ENCODE data around the gene DNAJC5G.
"Not testable (repeated sequence)": the region's sequence is repeated elsewhere in the genome, so short reads cannot be mapped to it uniquely, and the experiment has no call there.

Gene DNAJC5G

DNA sequence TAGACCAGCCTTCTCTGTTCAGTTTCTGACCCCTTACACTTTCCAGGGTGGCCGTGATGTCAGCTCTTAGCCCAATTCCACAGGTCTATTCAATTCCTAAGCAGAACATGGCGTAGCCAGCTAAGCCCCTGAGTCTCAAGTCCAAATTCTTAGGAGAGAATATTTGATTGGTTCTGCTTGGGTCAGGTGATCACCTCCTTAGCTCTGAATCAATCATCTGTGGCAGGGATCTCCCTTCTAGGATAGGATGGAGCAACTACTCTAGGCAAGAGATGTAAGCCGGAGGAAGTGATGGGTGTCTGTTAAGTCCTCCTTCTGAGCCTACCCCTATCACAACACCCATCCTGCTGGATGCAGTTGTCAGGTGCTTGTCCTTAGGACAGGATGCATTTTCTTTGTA is 22.0 kb downstream of the DNAJC5G start (continued):
- TF ChIP-seq, protein P1, sequence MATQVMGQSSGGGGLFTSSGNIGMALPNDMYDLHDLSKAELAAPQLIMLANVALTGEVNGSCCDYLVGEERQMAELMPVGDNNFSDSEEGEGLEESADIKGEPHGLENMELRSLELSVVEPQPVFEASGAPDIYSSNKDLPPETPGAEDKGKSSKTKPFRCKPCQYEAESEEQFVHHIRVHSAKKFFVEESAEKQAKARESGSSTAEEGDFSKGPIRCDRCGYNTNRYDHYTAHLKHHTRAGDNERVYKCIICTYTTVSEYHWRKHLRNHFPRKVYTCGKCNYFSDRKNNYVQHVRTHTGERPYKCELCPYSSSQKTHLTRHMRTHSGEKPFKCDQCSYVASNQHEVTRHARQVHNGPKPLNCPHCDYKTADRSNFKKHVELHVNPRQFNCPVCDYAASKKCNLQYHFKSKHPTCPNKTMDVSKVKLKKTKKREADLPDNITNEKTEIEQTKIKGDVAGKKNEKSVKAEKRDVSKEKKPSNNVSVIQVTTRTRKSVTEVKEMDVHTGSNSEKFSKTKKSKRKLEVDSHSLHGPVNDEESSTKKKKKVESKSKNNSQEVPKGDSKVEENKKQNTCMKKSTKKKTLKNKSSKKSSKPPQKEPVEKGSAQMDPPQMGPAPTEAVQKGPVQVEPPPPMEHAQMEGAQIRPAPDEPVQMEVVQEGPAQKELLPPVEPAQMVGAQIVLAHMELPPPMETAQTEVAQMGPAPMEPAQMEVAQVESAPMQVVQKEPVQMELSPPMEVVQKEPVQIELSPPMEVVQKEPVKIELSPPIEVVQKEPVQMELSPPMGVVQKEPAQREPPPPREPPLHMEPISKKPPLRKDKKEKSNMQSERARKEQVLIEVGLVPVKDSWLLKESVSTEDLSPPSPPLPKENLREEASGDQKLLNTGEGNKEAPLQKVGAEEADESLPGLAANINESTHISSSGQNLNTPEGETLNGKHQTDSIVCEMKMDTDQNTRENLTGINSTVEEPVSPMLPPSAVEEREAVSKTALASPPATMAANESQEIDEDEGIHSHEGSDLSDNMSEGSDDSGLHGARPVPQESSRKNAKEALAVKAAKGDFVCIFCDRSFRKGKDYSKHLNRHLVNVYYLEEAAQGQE (tag by site-specific recombination; IDR thresholded peaks at IDR 0.05) = no peak
- TF ChIP-seq, protein P2, sequence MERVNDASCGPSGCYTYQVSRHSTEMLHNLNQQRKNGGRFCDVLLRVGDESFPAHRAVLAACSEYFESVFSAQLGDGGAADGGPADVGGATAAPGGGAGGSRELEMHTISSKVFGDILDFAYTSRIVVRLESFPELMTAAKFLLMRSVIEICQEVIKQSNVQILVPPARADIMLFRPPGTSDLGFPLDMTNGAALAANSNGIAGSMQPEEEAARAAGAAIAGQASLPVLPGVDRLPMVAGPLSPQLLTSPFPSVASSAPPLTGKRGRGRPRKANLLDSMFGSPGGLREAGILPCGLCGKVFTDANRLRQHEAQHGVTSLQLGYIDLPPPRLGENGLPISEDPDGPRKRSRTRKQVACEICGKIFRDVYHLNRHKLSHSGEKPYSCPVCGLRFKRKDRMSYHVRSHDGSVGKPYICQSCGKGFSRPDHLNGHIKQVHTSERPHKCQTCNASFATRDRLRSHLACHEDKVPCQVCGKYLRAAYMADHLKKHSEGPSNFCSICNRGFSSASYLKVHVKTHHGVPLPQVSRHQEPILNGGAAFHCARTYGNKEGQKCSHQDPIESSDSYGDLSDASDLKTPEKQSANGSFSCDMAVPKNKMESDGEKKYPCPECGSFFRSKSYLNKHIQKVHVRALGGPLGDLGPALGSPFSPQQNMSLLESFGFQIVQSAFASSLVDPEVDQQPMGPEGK (tag by site-specific recombination; IDR thresholded peaks at IDR 0.05) = no peak
- TF ChIP-seq ZNF138 (tag by site-specific recombination; IDR thresholded peaks at IDR 0.05; ENCODE audit: borderline replicate concordance) = no peak
- TF ChIP-seq, protein P3, sequence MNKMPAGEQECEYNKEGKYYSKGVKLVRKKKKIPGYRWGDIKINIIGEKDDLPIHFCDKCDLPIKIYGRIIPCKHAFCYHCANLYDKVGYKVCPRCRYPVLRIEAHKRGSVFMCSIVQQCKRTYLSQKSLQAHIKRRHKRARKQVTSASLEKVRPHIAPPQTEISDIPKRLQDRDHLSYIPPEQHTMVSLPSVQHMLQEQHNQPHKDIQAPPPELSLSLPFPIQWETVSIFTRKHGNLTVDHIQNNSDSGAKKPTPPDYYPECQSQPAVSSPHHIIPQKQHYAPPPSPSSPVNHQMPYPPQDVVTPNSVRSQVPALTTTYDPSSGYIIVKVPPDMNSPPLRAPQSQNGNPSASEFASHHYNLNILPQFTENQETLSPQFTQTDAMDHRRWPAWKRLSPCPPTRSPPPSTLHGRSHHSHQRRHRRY (tag by site-specific recombination; IDR thresholded peaks at IDR 0.05) = no peak
- no peak for TF ChIP-seq ZNF664 (tag by site-specific recombination; IDR thresholded peaks at IDR 0.05)
- TF ChIP-seq ZNF560 (tag by site-specific recombination; IDR thresholded peaks at IDR 0.05; ENCODE audit: borderline replicate concordance) = no peak

DNA sequence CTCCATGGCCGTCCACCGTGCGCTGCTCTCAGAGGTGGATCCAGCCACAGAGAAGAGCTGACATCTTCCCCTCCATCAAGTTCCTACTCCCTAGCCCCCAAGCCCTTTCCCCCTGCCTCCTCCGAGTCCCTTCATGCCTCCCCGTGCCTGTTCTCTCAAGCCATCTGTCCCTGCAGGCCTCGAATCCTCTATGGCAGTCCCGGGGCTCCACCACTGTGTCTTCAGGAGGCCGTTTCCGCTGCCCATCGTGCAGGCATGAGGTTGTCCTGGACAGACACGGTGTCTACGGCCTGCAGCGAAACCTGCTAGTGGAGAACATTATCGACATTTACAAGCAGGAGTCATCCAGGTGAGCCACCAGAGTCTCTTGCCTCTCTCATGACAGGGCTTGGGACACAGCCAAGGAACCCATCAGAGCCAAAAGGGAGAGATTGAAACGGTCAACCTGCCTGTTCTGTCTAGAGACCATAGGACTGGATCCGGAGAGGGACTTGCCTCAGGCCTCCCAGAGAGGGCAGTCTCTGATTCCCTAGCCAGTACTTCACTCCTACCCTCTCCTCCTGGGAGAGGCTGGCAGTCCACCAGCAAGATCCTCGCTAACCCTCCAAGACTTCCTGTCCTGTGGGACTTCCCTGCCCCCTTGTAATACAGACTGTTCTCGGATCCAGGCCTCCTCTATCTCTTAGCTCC is 23.3 kb downstream of the DNAJC5G start:
- TF ChIP-seq, protein P4, sequence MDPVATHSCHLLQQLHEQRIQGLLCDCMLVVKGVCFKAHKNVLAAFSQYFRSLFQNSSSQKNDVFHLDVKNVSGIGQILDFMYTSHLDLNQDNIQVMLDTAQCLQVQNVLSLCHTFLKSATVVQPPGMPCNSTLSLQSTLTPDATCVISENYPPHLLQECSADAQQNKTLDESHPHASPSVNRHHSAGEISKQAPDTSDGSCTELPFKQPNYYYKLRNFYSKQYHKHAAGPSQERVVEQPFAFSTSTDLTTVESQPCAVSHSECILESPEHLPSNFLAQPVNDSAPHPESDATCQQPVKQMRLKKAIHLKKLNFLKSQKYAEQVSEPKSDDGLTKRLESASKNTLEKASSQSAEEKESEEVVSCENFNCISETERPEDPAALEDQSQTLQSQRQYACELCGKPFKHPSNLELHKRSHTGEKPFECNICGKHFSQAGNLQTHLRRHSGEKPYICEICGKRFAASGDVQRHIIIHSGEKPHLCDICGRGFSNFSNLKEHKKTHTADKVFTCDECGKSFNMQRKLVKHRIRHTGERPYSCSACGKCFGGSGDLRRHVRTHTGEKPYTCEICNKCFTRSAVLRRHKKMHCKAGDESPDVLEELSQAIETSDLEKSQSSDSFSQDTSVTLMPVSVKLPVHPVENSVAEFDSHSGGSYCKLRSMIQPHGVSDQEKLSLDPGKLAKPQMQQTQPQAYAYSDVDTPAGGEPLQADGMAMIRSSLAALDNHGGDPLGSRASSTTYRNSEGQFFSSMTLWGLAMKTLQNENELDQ (tag by site-specific recombination; IDR thresholded peaks at IDR 0.05; ENCODE audit: low read depth) = no peak
- TF ChIP-seq ZNF549 (tag by site-specific recombination; IDR thresholded peaks at IDR 0.05) = no peak
- Histone ChIP-seq H3K4me3 (ENCODE audit: low read depth, low read length) (no peak overlapping the region), H3K9me3 (ENCODE audit: control insufficient read depth, insufficient read depth, low read depth, low read length) (no peaks in the 10 kb centered on the region), H3K4me1 (ENCODE audit: control insufficient read depth, insufficient read depth, low read length) (peaks cover 2% of the 10 kb centered on the region; the same call in 1 of the 2 replicates), H3K36me3 (ENCODE audit: control insufficient read depth in 2 of 2, insufficient read depth in 1 of 2, low read length in 2 of 2) (no peaks in the 10 kb centered on the region), H3K27ac (ENCODE audit: extremely low read depth, low read depth, low read length) (no peak overlapping the region)
- ChIA-PET CTCF (interaction anchor here (1.4 to 17.4 kb wide), 2 partner anchors 16 to 33 kb away, joined by 5 to 211 read pairs; partner anchors contain the start of gene TRIM54), POLR2A (no interaction called here)

DNA sequence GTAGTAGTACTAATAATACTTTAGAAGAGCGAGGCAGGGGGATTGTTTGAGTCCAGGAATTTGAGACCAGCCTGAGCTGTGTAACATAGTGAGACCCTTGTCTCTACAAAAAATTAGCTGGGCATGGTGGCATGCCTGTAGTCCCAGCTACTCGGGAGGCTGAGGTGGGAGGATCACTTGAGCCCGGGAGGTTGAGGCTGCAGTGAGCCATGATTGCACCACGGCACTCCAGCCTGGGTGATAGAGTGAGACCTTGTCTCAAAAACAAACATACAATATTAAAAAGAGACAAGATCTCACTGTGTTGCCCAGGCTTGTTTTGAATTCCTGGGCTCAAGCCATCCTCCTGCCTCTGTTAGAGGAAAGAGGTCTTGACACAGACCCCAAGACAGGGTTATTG is 25.4 kb downstream of the DNAJC5G start:
- POLR2A ChIA-PET; H3K9me3 ChIP-seq (ENCODE audit: control insufficient read depth, insufficient read depth, low read depth, low read length): not testable (repeated sequence)

More for the DNA sequence above, 25.4 kb downstream of the DNAJC5G start:
- not testable (repeated sequence) for H3K36me3 ChIP-seq (ENCODE audit: control insufficient read depth in 2 of 2, insufficient read depth in 1 of 2, low read length in 2 of 2); H3K4me1 ChIP-seq (ENCODE audit: control insufficient read depth, insufficient read depth, low read length); H3K27ac ChIP-seq (ENCODE audit: extremely low read depth, low read depth, low read length); H3K4me3 ChIP-seq (ENCODE audit: low read depth, low read length)
- CTCF ChIA-PET = interaction anchor here (4.9 to 17.4 kb wide), 3 partner anchors 8 to 50 kb away, joined by 51 to 211 read pairs (median 61); partner anchors contain the start of gene TRIM54

Measured in HEK293 (cell line).